HG02870 (cell line): ENCODE measurements around the gene SLC49A3.

ENCODE experiments used
- ATAC-seq: cut with Tn5 transposase; IDR thresholded peaks from one replicate; pipeline ENCODE4 v1.9.1; 2021; ENCODE audit warnings: mild to moderate bottlenecking, moderate library complexity; ENCODE audit not compliant: unreplicated experiment

SLC49A3 gene

DNA sequence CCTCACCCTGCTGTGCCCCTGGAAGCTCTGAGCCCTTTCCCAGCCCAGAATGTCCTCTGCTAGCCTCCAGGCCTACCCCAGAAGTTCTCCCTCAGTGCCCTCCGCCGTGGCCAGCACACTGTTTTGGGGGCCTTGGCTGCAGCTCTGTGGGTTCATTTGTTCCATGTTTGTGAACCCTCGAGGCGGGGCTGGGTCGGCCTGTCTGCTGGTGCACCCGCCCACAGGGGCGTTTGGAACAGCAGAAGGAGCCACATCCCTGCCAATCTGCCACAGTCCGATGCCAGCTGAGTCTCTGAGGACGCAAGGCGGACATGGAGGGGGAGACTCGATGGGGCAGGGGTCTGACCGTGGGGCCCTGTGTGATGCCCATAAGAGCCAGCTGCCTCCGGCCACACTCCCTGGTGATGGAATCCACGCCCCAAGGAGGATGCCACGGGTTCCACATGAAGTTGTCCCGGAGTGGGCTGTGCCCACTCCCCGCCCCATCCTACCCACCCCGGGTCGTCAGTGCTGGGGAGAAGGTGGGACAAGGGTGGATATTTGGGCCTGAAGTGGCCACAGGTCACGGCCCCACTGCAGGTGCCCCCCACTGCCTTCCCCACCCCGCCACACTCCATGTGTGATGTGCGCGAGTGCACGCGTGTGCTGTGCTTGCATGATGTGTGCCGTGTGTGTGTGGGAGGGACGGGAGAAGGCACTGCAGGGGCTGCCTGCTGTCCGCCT is 22.0 kb downstream of the SLC49A3 start:
- no peak for ATAC-seq

DNA sequence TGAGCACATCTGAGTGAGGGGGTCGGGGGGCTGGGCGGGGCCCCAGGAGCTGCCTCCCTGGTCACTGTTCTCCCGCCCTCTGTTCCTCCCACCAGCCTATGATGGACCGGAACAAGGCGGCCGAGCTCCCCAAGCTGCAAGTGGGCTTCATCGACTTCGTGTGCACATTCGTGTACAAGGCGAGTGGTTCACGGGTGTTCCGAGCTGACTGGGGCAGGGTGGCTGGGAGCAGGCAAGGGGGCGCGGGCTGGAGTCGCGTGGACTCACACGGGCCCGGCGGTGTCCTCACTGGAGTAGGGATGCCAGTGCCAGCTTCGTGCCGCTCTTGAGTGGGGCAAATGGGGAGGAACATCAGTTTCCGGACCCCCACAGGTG is 22.5 kb downstream of the SLC49A3 start:
- ATAC-seq: no peak

DNA sequence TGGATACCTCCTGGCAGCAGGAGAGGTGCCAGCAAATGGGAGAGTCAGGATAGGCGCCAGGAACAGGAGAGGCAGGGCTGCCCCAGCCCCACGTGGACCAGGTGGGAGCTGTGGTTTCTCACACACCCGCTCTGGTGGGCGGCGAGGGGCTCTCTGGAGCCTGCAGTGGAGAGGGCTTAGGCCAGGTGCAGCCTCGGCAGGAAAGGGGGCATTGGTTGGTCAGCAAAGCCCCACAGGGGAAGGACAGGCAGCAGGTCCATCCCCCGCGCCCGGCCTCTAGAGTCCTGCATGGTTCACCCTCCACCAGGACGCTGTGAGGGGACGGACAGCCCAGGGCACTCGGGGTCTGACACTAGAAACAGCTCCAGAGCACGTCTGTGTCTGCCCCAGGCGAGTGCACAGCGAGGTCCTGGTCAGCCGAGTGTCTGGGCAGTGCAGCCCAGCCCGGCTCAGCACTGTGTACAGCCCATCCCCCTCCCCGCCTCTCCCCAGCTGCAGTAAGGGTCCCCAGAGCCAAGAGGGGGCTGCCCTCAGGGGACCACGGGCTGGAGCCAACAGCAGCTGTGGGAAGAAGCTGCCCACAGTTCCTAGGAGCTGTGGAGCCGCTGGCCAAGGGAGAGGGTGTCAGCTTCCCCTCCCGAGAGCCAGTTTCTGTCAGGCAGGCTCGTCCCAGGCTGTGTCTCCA is 23.1 kb downstream of the SLC49A3 start:
- ATAC-seq: no peak

DNA sequence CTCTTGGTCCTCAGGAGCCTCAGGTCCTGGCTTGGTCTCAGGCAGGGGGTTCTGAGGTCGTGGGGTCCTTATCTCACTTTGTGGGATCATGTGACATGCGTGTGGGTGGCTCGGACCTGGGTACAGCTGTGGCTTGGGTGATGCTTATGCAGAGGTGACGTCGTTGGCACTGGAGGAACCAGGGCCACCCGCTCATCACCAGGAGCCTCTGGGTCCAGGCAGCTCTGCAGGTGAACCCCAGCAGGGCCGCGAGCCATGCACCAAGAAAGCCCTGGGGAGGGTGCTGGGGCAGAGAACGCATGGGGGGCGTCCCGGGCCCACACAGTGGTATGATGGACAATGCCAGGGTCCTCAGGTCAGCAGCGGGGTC is 23.6 kb downstream of the SLC49A3 start:
- no peak for ATAC-seq

DNA sequence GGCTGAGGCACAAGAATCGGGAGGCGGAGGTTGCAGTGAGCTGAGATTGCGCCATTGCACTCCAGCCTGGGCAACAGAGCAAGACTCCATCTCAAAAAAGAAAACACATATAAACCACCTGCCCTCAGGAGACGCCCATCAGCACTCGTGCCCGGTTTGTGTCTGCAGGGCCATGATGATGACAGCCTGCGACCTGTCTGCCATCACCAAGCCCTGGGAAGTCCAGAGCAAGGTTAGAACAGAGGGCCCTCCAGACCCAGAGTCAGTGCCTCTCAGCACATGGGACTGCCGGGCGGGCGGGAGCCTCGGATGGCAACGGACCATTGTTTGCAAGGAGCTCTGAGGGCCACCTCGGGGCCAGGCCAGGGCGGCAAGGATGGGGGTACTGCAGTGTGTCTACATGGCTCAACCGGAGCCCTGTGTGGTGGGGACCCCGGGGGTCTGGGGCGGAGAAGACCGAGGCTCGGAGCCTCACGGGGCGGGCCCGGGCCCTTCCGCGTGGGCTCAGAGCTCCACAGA is 24.2 kb downstream of the SLC49A3 start:
- ATAC-seq: no peak

DNA sequence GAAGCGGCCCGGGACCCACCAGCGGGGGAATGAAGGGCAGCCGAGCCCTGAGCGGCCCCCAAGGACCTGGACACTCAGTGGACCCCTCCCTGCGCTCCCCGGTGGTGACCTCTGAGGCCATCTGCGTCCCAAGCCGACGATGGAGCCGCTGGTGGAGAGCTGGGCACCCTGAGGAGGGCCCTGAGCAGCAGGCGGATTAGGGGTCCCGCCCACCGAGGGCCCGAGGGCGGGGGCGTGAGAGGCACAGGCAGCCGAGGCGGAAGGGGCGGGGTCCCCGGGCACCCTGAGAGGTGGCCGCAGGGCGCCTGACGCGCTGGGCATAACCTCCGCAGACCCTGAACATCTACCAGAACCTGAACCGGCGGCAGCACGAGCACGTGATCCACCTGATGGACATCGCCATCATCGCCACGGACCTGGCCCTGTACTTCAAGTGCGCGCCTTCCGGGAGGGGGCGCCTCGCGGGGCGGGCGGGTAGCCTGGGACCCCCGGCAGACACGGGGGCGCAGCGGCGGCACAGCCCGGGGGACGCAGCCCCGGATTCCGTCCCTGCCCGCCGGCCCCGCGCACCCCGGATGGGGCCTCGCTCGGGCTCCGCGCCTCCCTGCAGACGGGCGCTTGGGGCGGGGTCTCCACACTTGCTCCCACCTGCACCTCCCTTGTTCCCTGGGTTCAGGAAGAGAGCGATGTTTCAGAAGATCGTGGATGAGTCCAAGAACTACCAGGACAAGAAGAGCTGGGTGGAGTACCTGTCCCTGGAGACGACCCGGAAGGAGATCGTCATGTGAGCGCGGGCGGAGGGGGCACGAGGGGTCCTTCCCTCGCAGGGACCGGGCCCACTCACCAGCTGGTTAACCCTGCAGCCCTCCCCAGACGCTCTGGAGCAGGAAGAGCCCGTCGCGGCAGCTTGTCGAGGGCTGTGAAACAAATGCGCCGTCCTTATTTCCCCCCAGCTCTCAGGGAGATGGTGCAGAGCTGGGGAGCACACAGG is 25.2 kb downstream of the SLC49A3 start:
- ATAC-seq: peak; percentile 71

DNA sequence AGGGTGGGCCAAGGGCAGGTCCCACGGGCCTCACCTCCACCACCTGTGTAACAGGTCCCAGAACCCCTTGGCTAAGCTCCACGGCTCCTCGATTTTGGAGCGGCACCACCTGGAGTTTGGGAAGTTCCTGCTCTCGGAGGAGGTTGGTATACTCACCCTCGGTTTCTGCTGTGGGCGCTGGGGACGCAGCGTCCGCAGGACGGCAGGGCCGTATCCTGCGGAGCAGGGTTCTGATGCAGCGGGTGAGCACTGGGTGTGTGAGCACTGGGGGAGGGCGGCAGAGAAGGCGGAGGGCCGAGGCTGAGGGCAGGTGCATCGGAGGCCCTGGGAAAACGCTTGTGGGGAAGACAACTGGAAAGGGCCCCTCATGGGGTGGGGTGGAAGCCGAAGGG is 25.9 kb downstream of the SLC49A3 start:
- ATAC-seq: peak; percentile 25

DNA sequence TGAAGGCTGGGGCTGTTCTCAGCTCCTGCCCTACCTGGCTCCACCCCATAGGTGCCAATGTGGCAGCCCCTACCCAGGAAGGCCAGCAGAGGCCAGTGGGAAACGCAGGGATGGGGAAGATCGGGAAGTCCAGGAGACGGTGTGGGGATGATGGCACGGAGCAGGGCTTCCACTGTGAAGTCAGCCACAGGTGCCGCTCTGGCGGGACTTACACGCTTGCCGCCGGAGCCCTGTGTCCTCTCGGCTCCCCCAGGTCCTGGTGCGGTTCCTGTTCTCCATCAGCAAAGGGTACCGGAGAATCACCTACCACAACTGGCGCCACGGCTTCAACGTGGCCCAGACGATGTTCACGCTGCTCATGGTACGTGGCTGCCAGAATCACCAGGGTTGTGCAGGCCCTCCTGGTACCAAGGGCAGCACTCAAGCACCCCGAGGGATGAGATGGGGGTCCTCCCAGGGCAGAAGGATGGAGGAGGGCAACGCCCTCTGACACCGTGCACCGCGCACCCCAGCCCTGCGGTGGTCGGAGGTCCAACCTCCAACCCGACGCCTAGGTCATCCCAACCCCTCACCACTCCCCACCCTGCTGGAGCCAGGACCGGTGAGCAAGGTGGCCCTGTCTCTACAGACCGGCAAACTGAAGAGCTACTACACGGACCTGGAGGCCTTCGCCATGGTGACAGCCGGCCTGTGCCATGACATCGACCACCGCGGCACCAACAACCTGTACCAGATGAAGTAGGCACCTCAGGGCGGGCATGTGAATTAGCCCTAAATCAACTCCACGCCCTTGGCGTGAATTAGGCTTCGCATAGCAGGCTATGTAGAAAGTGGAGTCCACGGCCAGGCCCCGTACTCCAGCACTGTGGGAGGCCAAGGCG is 26.8 kb downstream of the SLC49A3 start:
- ATAC-seq: no peak

DNA sequence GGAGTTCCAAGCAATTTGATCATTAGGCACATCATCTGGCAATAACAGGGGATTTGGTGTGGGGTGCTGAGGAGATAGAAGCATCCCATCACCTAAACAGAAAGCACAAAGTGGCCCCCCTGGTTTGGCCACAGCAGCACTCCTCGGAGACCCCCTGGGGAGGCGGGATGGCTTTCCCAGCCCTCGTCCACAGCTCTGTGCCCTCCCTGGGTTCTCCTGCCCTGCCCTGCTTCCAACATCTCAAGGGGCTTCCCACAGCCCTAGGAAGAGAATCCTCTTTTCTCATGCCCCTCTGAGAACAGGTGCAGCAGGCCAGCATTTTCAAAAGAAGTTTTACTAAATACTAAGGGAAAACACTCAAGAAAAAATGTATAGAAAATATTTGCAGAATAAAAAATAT is 27.7 kb downstream of the SLC49A3 start:
- ATAC-seq: no peak

DNA sequence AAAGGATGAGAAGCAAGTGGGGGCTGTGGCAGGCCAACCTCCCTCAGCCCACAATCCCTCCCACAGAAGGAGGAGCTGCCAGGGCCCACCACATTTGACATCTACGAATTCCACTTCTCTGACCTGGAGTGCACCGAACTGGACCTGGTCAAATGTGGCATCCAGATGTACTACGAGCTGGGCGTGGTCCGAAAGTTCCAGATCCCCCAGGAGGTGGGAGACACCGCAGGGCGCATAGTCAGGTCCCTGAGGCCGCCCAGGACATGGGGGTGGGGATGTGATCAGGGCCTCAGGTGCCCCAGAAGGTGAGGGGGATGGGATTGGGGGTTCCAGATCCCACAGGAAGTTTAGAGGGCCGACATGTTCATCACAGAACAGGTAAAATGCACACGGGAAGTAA is 28.6 kb downstream of the SLC49A3 start:
- no peak for ATAC-seq

DNA sequence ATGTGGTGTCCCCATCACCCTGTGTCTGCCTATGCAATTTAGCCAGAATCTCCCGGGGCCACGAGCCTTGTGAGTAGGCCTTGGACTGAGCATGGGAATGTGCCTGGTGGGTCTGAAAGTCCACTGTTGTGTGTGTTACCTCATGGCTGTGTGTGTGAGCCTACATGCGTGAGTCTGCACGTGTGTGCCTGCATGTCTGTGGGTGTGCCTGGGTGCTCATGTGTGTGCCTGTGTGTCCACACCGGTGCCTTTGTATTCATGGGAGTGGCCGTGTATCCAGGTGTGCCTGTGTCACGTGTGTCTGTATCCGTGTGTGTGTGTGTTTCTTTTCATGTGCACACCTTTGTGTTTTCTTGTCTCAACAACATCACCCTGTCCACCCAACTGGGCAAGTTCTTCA is 29.1 kb downstream of the SLC49A3 start:
- ATAC-seq: no peak

DNA sequence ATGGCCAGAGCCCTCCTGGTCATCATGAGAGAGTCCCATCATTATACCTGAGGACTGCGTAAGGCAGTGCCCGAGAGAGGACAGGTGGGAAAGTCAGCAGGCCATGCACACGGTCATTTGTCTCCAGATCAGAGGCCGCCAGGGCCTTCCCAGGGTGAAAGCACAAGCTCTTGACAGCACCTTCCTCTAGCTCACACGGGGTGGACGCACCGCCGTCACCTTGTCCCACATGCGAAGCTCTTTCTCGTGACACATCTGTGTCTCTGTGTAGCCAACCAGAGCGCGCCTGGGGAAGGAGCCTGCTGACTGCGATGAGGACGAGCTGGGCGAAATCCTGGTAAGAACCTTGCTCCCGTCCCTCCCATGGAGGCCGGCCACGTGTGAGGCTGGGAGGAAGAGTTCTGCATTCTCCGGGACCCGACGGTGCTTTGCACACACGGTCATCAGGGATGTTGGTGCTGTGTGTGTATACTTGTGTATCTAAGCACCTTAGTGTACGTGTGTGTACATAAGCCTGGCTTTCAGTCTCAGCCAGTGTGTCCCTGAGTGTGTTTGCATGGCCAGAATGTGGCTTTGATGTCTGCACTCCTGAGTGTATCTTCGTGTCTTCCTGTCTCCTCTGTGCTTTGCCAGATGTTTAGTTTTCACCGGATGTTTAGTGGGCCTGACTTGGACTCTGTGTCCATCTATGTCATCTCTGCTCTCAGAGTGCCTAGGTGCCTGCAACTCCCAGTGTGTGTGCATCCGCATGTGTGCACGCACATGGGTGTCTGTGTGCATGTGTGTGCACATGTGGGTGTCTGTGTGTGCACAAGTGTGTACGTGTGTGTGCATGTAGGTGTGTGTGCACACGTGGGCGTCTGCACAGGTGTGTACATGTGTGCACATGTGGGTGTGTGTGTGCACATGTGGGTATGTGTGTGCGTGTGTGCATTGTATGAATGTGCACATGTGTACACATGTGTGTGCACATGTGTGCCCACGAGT is 30.0 kb downstream of the SLC49A3 start:
- ATAC-seq: no peak

DNA sequence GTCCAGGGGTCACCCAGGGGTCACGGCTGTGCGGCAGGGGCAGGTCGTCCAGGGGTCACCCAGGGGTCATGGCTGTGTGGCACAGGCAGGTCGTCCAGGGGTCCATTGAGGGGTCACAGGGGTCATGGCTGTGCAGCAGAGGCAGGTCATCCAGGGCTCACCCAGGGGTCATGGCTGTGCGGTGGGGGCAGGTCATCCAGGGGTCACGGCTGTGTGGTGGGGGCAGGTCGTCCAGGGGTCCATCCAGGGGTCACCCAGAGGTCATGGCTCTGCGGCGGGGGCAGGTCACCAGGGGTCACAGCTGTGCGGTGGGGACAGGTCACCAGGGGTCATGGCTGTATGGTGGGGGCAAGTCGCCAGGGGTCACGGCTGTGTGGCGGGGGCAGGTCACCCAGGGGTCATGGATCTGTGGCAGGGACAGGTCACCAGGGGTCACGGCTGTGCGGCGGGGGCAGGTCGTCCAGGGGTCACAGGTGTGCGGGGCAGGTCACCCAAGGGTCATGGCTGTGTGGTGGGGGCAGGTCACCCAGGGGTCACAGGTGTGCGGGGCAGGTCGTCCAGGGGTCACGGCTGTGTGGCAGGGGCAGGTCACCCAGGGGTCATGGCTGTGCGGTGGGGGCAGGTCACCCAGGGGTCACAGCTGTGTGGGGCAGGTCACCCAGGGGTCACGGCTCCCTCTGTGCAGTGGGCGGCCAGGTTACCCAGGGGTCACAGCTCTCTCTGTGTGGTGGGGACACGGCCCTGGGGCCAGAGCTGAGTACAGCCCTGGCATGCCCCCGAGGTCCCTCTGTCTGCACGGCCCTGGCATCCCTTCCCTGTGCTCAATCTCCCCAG is 30.9 kb downstream of the SLC49A3 start:
- ATAC-seq: no peak

DNA sequence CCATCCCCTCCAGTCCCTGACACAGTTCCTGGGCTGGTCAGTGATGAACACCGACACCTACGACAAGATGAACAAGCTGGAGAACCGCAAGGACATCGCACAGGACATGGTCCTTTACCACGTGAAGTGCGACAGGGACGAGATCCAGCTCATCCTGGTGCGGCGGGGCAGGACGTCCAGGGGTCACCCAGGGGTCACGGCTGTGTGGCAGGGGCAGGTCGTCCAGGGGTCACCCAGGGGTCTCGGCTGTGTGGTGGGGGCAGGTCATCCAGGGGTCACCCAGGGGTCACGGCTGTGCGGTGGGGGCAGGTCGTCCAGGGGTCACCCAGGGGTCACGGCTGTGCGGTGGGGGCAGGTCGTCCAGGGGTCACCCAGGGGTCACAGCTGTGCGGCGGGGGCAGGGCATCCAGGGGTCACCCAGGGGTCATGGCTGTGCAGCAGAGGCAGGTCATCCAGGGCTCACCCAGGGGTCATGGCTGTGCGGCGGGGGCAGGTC is 31.6 kb downstream of the SLC49A3 start:
- no peak for ATAC-seq

DNA sequence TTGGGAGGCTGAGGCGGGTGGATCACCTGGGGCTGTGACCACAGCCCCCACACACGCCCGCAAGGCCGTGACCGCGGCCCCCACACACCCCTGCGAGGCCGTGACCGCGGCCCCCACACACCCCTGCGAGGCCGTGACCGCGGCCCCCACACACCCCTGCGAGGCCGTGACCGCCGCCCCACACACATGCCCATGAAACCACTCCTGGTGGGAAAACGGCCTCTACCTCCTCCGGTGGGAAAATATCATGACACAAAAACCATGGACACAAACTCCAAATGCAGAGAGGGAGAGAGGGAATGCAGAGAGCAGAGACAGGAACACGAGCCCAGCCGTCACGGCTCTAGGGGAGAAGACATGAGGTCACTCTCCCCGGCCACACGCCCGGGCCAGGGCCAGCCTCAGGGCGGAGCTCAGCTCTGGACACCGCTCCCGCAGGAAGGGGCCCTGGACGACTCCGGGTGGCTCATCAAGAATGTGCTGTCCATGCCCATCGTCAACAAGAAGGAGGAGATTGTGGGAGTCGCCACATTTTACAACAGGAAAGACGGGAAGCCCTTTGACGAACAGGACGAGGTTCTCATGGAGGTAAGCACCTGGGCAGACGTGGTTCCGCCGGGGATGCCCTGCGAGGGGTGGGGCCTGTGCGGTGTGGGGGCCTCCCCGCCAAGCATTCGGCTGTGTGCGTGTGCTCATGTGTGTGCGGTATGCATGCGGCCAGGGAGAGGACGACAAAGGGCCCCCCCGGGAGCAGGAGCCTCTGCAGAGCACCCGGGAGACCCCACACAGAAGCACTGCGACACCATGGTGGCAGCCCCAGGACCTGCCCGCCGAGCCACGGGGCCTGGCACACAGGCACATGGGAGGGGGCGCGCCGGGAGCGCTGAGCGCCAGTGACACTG is 32.3 kb downstream of the SLC49A3 start:
- ATAC-seq: no peak

DNA sequence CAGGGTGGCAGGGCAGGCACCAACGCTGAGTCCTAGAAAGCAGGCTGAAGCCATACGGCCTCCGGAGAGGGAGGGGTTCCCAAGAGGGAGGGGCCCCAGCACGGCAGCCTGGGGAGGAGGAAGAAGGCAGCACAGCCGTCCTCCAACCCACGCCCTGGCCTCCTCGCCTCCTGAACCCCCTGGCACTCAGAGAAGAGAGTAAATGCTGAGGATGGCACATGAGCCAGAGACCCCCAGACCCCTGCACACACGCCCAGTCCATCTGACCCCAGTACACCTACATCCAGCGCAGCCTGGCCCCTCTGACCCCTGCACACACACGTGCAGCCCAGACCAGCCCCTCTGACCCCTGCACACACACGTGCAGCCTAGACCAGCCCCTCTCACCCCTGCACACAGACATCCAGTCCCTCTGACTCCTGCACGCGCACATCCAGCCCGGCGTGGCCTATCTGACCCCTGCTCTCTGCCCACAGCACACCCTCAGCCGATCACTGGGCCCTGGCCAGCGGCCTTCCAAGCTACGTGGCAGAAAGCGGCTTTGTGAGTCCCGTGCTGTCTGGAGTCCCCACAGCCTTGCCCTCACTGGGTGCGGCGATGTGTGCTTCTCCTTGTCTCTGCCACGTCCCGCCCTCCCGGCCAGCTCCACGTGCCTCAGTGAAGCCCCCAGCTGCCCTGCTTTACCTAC is 33.3 kb downstream of the SLC49A3 start:
- no peak for ATAC-seq
